ENCODE results near the gene UST.

DNA sequence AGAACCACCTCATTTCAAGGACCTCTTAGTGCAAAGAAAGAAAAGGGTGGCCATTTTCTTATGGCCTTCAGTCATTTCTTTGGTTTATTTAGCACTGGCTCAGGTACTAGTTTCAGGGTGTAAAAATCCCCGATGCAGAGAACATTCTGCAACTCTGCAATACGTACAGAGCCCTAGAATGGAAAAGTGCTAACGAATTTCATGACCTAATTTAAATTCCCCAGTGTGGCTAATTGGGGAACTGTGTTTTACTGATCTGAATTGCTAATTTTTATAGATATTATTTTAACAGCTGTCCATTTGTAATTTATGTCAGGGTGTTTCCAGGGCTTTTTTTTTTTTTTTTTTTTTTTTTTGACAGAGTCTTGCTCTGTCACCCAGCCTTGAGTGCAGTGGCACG is 160.7 kb downstream of the UST start:
- TF ChIP-seq, protein P1, sequence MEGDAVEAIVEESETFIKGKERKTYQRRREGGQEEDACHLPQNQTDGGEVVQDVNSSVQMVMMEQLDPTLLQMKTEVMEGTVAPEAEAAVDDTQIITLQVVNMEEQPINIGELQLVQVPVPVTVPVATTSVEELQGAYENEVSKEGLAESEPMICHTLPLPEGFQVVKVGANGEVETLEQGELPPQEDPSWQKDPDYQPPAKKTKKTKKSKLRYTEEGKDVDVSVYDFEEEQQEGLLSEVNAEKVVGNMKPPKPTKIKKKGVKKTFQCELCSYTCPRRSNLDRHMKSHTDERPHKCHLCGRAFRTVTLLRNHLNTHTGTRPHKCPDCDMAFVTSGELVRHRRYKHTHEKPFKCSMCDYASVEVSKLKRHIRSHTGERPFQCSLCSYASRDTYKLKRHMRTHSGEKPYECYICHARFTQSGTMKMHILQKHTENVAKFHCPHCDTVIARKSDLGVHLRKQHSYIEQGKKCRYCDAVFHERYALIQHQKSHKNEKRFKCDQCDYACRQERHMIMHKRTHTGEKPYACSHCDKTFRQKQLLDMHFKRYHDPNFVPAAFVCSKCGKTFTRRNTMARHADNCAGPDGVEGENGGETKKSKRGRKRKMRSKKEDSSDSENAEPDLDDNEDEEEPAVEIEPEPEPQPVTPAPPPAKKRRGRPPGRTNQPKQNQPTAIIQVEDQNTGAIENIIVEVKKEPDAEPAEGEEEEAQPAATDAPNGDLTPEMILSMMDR (IDR thresholded peaks at IDR 0.05; ENCODE audit: low read depth, low read length, poor library complexity, severe bottlenecking) = no peak
- TF ChIP-seq EZH2phosphoT487 (IDR thresholded peaks at IDR 0.05; ENCODE audit: borderline replicate concordance, low read length) = no peak
